IPS DF 6.9 (cell line): ENCODE measurements around the gene PURA.

Experiments used
- DNase-seq: peaks from one replicate; pipeline ENCODE4 v3.0.0-alpha.2; 2013; ENCODE audit warnings: low read depth, low spot score
- H3K27ac ChIP-seq: one replicate; pipeline ENCODE4 v1.5.1; 2013; ENCODE audit warnings: low read length, control low read depth
- H3K27me3 ChIP-seq: 2 replicates; pipeline ENCODE4 v1.6.1; 2013; ENCODE audit warnings: mild to moderate bottlenecking, low read length; ENCODE audit not compliant: control insufficient read depth, insufficient read depth
- H3K36me3 ChIP-seq: 2 replicates; pipeline ENCODE4 v1.6.1; 2013; ENCODE audit warnings: low read length; ENCODE audit not compliant: control insufficient read depth, insufficient read depth
- H3K4me1 ChIP-seq: 2 replicates; pipeline ENCODE4 v1.6.1; 2013; ENCODE audit warnings: low read length; ENCODE audit not compliant: control insufficient read depth, insufficient read depth
- H3K4me3 ChIP-seq: 2 replicates; pipeline ENCODE4 v1.5.1; 2013; ENCODE audit warnings: mild to moderate bottlenecking, low read length
- H3K9me3 ChIP-seq: 2 replicates; pipeline ENCODE4 v1.6.1; 2013; ENCODE audit warnings: low read length, inconsistent platforms; ENCODE audit not compliant: control insufficient read depth, insufficient read depth
- WGBS: extraction: QIAGEN DNeasy Blood & Tissue Kit; methylation state at CpG from one replicate; pipeline ENCODE4 v1.1.7; 2013; ENCODE audit warnings: mixed read lengths, missing lambda C conversion rate; ENCODE audit not compliant: insufficient read length, insufficient coverage; 5-methylcytosine and 5-hydroxymethylcytosine counted together

The PURA gene

DNA sequence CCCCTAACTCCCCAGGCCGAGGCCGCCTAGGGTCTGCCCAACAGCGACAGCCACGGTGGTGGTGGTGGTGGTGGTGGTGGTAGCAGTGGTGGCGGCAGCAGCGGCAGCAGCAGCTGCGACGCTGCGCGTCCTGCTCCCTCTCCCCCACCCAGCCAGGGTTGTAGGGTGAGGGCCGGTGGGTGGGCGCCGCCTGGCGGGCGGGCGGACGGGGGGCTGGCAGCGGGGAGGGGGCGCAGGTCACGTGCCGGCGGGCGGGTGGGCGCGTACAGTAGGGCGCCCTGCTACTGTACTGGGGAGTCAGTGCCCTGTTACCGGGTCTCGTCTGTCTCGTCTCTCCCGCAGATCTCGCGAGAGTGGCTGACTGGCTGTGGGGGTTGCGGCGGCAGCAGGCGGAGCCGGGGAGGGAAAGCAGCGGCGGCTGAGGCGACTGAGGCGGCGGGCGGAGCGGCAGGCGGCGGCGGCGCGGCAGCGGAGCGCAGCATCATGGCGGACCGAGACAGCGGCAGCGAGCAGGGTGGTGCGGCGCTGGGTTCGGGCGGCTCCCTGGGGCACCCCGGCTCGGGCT lies at the start of gene PURA:
PURA (plus strand) TSS at position 411 of the 565 bp plus-strand sequence; CDS start at position 484, 73 bp downstream.
- Histone ChIP-seq H3K27me3 (peaks cover 33% of the 10 kb centered on the region), H3K27ac (no peak within 1 kb of the TSS), H3K9me3 (no peaks in the 10 kb centered on the region), H3K4me3 (peak within 1 kb of the TSS; percentile 38), H3K4me1 (peaks cover 3% of the 10 kb centered on the region; the same call in 1 of the 2 replicates), H3K36me3 (no peaks in the 10 kb centered on the region)
- DNase-seq, result no peak
- no CpG with 5 or more reads among the region's 60 CpGs for WGBS

DNA sequence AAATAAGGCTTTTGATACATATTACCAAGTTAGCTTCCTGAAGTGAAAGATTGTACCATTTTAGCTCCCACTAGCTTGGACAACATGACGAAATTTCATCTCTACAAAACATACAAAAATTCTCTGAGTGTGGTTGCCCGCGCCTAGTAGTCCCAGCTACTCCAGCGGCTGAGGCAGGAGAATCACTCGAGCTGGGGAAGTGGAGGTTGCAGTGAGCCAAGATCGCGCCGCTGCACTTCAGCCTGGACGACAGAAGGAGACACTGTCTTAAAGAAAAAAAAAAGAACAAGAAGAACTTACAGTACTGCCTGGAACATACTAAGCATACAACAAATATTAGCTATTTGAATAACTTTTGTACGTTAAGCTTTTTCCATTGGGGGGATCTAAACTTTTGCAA lies 41.1 kb upstream of the PURA start:
- no CpG with 5 or more reads among the region's 10 CpGs for WGBS
- H3K36me3 ChIP-seq, result no peaks in the 10 kb centered on the region
- H3K9me3 ChIP-seq, result no peaks in the 10 kb centered on the region
- H3K4me1 ChIP-seq, result no peaks in the 10 kb centered on the region
- H3K27me3 ChIP-seq, result no peaks in the 10 kb centered on the region
- H3K4me3 ChIP-seq, result no peak overlapping the region
- no peak overlapping the region for H3K27ac ChIP-seq
- no peak for DNase-seq

DNA sequence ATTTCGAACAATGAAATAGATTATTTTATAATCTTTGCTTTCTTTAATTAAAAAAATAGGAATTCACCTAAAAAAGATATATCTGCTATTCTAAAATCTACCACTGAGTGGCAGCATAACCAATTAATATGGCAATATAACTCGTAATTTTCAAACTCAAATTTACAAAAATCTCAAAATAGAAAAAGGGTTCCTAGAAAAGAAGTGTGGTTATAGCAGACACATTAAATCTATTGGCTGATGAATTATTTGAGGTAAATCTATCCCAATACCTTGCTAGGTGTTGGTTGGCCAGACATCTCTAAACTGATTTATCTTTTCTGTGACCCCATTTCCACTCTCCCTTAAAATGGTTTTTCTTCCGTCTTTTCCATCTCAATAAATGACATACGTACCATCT lies 40.6 kb upstream of the PURA start:
- no peak for DNase-seq

DNA sequence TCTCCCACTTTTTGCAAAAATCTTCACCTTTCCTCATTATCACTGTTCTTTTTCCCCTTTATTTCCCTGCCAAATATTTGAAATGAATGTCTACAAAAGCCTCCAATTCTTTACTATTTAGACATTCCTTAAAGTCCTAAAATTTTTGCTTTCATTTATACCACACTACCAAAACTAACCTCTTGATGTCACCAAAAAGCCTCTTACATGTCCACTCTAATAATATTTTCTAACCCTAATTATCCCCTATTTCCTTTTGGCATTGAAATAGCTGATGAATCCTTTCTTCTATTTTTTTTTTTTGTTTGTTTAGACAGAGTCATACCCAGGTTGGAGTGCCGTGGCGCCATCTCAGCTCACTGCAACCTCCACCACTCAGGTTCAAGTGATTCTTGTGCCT lies 38.5 kb upstream of the PURA start:
- WGBS, result no CpG with 5 or more reads among the region's 2 CpGs
- Histone ChIP-seq H3K9me3 (no peaks in the 10 kb centered on the region), H3K27ac (no peak overlapping the region), H3K4me3 (no peak overlapping the region), H3K36me3 (no peaks in the 10 kb centered on the region), H3K27me3 (no peaks in the 10 kb centered on the region), H3K4me1 (no peaks in the 10 kb centered on the region)
- DNase-seq, result no peak

More for the DNA sequence above, 40.6 kb upstream of the PURA start:
- WGBS, result no CpG with 5 or more reads among the region's 4 CpGs
- Histone ChIP-seq H3K36me3 (no peaks in the 10 kb centered on the region), H3K27me3 (no peaks in the 10 kb centered on the region), H3K27ac (no peak overlapping the region), H3K9me3 (no peaks in the 10 kb centered on the region), H3K4me3 (no peak overlapping the region), H3K4me1 (no peaks in the 10 kb centered on the region)

DNA sequence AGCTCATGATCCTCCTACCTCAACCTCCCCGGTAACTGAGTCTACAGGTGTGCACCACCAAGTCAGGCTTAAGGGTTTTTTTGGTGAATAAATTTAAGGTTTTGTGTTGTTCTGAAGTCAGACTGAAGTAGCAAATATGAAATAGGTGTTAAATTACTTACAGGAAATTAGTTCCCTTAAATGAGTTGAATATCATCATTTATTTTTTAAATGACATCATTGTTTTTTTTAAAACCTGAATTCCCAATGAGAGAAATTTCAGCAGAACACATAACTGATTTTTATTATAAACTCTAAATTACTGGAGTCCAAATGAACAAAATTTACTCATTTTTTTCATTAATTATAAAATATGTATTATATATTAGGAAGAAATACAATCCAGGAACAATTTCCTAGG lies 37.8 kb upstream of the PURA start:
- Histone ChIP-seq H3K4me3 (no peak overlapping the region), H3K4me1 (no peaks in the 10 kb centered on the region)
- WGBS, result no CpG with 5 or more reads among the region's 1 CpG

DNA sequence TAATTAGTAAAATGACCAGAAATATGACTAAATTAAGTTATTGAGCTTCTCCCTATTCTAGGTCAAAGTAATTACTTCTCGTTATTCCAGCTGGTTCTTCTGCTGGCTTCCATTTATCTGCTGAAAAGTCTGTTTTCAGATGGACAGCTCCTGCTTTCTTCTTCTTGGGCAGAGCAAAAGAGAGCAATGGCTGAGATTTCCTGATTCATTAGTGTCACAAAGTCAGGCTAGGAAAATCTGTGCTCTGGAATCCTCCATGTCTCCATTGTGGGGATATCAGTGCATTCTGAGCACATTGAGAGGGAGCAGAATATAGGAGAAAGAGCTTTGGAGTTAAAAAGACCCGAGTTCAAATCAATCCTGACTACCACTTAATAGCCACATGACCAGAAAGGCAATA lies 37.1 kb upstream of the PURA start:
- no CpG with 5 or more reads among the region's 2 CpGs for WGBS
- no peak overlapping the region for H3K27ac ChIP-seq
- no peak overlapping the region for H3K4me3 ChIP-seq
- no peaks in the 10 kb centered on the region for H3K4me1 ChIP-seq
- no peak for DNase-seq
- no peaks in the 10 kb centered on the region for H3K9me3 ChIP-seq
- no peaks in the 10 kb centered on the region for H3K36me3 ChIP-seq
- H3K27me3 ChIP-seq, result no peaks in the 10 kb centered on the region

More for the DNA sequence above, 37.8 kb upstream of the PURA start:
- no peaks in the 10 kb centered on the region for H3K27me3 ChIP-seq
- H3K27ac ChIP-seq, result no peak overlapping the region
- no peak for DNase-seq
- no peaks in the 10 kb centered on the region for H3K9me3 ChIP-seq
- H3K36me3 ChIP-seq, result no peaks in the 10 kb centered on the region

DNA sequence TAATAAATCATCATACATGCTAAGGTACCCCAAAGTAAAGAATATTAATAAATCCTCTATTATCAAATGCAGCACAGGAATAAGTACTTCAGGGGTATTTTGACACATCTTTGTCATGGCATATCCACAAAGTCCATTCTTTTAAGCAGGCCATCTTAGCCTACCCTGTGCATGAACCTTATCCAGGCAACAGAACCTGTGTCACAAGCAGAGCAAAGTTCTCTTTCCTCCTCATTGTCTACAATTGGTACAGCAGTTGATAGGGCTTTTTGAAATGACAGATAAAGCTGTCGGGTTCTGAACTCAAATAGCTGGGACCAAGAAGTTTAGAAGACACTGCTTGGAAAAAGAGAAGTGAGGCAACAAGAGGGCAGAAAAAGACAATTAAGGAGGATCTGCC lies 30.8 kb upstream of the PURA start:
- H3K27me3 ChIP-seq, result no peaks in the 10 kb centered on the region
- no CpG with 5 or more reads among the region's 1 CpG for WGBS

DNA sequence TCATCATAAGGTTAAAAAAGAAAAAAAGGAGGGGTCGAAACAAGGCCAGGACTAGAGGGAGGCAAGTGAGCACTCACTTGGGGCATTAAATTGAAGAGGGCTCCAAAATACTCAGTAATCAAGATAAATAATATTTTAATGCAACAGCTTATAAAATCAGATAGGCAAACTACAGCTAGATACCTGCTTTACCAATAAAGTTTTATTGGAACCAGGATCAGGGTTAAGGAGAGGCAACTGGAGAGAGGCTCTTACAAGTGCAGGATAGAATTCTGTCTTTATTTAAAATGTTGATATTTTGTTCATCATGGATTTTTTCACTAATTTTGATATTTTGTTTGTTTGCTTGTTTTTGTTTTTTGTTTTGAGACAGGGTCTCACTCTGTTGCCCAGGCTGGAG lies 30.3 kb upstream of the PURA start:
- Histone ChIP-seq H3K27me3 (no peaks in the 10 kb centered on the region), H3K36me3 (no peaks in the 10 kb centered on the region), H3K9me3 (no peaks in the 10 kb centered on the region), H3K4me3 (no peak overlapping the region), H3K27ac (no peak overlapping the region), H3K4me1 (0 out of 2 replicates have a peak, but pooled peaks cover 2% of the 10 kb centered on the region)
- no CpG with 5 or more reads among the region's 1 CpG for WGBS
- DNase-seq, result no peak

More for the DNA sequence above, 30.8 kb upstream of the PURA start:
- DNase-seq, result no peak
- 0 out of 2 replicates have a peak, but pooled peaks cover 2% of the 10 kb centered on the region for H3K4me1 ChIP-seq
- no peaks in the 10 kb centered on the region for H3K9me3 ChIP-seq
- H3K36me3 ChIP-seq, result no peaks in the 10 kb centered on the region
- no peak overlapping the region for H3K4me3 ChIP-seq
- H3K27ac ChIP-seq, result no peak overlapping the region

DNA sequence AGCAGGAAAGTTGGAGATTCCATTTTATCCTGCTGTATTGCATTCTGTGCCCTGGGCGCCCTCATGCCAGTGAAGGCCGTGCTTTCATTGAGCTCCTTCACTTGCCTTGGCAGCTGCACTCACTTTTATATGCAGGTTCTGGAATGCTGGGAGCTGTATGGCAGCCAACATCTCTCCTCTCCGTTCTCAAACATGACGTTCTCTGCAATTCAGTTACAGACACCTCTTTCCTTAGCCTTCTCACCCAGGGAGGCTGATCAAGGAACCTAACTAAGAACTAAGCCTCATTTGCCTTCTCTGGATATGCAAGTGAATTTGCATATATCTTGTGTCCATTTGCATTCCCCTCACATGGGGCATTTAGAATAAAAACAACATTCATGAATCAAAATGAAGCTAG lies 29.4 kb upstream of the PURA start:
- no peaks in the 10 kb centered on the region for H3K9me3 ChIP-seq
- H3K4me3 ChIP-seq, result no peak overlapping the region
- no peaks in the 10 kb centered on the region for H3K27me3 ChIP-seq
- no peak for DNase-seq
- no peak overlapping the region for H3K27ac ChIP-seq
- no peaks in the 10 kb centered on the region for H3K36me3 ChIP-seq
- no CpG with 5 or more reads among the region's 4 CpGs for WGBS
- 0 out of 2 replicates have a peak, but pooled peaks cover 2% of the 10 kb centered on the region for H3K4me1 ChIP-seq

DNA sequence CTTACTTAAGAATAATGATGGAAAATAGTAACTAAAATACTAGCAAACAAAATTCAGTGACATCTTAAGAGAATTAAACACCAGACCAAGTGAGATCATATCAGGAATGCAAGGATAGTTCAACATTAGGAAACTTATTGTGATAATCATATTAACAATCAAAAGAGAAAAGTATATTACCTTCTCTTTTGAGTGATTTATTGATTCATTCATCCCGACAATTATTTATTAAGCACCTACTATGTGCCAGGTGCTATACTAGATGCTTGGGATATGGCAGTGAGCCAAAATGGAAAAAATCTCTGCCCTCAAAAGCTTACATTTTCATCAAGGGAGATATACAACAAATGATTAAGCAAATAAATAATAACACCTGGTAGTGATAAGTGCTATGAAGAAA lies 23.7 kb upstream of the PURA start:
- Histone ChIP-seq H3K36me3 (no peaks in the 10 kb centered on the region), H3K27ac (no peak overlapping the region), H3K4me3 (no peak overlapping the region), H3K27me3 (no peaks in the 10 kb centered on the region), H3K4me1 (no peaks in the 10 kb centered on the region), H3K9me3 (no peaks in the 10 kb centered on the region)
- no CpG with 5 or more reads among the region's 1 CpG for WGBS
- no peak for DNase-seq

DNA sequence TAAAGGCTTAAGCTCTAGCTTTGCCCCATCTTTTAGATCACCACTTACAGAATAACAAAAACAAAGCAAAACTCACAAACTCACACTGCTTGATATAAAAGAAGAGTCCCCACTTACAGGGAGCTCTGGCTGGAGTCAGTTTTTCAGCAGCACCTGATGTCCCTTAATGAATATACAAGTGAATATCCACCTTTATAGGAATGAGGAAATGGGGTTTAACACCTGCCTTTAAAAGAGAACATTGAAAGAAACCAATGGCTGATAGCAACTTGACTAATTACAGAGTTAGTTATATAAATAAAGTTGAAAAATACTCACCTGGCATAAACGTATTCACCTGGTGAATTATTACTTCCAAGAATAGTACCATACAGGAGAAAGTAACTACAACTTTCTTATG lies 20.7 kb upstream of the PURA start:
- Histone ChIP-seq H3K9me3 (no peaks in the 10 kb centered on the region), H3K4me3 (no peak overlapping the region), H3K36me3 (no peaks in the 10 kb centered on the region), H3K4me1 (no peaks in the 10 kb centered on the region), H3K27me3 (no peaks in the 10 kb centered on the region), H3K27ac (no peak overlapping the region)
- no CpG with 5 or more reads among the region's 1 CpG for WGBS
- no peak for DNase-seq
